Tongue (tissue), 2 donors: ENCODE measurements around the gene PANK3. TPM values are rescaled to one million over a fixed set of nuclear protein-coding genes. Genes with fewer than 3 reads are reported as not detected.
A peak's percentile ranks its signal among the peaks of the same experiment; 100 is the strongest.
"Not testable (repeated sequence)": the region's sequence is repeated elsewhere in the genome, so short reads cannot be mapped to it uniquely, and the experiment has no call there.

ENCODE experiments used
- DNase-seq: peaks from one replicate; pipeline ENCODE4 v3.0.0-alpha.2; 2015
- total RNA-seq: library from RNA; depleted of rRNA; stranded (reverse); fragments of >200 nt; gene quantifications from one replicate; pipeline ENCODE4 v1.2.3, GENCODE V29; 2014

Gene PANK3
- total RNA-seq, result 73.6 TPM

DNA sequence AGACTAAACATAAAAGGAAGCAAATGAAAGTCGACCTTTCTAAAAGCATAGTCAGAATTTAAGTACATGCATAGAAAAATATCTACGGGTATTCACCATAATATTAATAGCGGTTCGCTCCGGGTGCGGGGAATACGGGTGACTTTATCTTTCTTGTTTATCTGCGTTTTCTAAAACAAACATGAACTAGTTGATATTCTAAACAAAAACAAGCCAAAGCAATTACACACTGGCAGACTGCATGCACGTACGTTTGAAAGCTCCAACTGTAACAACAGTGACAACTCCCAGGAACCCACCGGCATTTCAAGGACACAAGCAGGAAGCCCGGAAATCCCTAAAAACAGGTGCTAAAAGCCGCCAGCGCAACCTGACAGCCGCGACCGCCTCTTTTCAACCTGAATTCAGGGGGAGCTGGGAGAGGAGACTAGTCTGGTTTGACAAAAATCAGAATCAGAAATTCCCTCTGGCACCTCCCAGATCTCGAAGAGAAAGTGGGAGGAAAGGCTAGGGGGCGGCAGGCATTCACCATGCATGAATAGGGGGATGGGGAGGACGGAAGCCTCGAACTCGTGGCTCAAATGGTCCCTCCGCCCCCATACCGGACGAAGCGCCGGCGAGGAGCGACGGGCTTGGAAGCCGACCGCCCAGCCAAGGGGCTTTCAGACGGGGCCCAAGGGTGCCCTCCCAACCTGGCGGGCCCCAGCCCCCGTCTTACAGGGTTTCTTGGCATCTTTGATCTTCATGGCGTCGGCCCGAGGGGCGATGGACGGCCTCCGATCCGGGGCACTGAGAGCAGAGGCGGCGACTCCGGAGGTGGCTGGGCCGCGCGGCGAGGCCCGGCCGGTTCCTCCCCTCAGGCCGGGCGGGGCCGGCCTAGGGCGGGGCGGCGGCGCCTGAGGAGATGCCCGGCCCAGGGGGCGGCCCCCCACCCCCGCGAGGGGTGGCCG, at the start of gene PANK3:
TSS of gene PANK3 (minus strand) at position 831 of the 950 bp plus-strand sequence. CDS start at position 746, 85 bp downstream.
- DNase-seq, result peak; percentile 74

DNA sequence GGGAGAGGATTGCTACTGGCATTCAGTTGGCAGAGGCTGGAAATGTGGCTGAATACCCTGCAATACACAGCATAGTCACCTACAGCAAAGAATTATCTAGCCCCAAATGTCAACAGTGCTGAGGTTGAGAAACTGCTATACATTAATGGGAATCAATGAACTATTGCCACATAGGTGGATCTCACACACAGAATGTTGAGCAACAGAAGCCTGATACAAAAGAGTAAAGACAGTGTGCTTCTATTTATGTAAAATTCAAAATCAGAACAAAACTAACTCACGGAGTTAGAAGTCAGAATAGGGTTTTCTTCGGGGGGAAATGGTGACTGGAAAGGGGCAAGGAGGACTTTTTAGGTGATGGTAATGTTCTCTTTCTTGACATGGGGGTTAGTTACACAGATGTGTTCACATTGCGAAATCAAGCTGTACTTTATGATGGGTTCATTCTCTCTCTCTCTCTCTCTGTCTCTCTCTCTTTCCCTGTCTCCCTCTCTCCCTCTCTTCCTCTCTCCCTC, 45.7 kb upstream of the PANK3 start:
- DNase-seq, result no peak

DNA sequence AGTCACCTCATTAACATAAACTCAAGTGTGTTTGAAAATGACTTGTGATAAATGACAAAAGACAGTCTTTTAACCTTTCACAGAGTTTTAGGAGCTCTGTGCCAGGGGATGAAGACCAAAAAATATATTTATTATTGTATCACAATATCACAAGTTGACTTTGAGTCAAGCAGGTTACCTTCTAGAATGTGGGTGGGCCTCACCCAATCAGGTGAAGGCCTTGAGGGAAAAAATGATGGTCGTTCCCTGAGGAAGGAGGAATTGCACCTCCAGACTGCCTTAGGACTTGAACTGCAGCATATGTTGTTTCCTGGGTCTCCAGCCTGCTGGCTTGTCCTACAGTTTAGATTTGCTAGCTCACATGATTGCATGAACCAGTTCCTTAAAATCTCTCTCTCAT, 41.6 kb upstream of the PANK3 start:
- no peak for DNase-seq

DNA sequence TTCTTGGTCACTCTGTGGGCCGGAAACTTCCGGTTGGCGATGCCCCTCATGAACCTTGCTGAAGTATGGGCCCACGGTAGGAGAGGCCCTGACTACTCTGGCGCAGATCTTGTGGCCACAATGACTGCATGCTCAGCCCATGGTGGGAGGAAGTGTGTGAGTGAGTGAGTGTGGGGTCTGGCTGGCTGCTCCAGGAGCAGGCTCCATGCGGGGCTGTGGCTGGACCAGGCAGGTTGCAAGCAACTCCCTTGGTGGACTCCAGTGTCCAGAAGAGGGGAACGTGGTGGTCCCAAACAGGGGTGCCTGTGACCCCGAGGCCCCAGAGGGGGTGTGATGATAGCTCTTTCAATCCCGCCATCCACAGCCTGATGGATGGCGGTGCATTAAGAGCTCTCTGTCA, 35.5 kb upstream of the PANK3 start:
- no peak for DNase-seq

DNA sequence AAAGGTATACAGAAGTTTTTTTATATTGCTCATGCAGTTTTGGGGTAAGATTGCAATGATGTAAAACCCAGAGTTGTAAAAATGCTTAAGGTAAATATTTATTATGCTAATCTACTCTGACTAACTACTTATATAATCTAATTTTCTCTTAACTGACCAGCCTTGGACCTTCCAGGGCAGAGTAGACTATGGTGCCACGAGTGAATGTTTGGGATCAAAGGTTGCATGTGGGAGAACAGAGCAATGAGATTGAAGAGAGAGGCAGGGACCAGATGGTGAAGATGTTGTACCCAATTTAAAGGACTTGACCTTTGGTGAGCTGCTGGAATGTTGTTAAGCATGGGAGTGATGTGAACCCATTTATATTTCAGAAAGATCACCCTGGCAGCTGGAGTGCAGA, 34.8 kb upstream of the PANK3 start:
- DNase-seq, result no peak

DNA sequence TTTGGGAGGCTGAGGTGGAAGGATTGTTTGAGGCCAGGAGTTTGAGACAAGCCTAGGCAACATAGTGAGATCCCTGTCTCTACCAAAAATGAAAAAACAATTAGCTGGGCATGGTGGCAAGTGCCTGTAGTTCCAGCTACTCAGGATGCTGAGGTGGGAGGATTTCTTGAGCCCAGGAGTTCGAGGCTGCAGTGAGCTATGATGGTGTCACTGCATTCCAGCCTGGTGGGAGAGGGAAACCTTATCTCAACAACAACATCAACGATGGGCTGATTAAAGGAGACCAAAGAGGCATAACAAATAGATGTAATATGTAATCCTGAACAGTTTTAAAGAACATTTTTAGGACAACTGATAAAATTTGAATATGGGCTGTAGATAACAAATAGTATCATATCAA, 34.2 kb upstream of the PANK3 start:
- no peak for DNase-seq

DNA sequence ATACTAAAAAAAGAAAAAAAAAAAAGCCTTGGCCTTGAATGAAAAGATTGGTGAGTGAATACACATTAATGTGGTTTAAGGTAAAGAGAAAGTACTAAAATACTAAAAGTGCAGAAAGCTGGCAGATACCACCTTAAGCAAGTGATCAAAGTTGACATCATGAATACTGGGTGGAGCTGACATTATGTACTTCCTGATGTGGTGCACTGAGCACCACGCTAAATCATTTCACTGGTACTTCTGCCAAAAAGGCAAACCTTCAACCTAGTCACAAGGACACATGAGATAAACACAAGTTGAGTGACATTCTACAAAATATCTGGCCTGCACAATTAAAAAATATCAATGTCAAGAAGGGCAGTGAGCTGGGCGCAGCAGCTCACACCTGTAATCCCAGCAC, 33.8 kb upstream of the PANK3 start:
- DNase-seq, result no peak

DNA sequence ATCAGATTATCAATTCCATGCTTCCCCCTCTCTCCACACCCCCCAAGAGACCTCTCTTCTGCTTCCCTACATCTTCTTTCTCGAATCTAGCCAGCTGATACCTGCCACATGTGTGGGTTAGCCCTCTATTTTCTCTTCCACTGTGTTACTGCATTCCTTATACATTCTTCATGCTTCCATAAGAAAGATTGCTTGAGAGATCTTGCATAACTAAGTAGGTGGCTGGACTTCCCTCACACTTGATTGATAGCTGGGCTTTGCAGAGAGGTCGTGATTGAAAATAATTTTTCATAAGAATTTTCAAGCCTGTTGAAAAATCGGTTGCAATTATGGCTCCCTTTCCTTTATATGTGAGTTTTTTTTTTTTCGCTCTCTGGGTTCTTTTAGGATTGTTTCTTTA, 33.0 kb upstream of the PANK3 start:
- DNase-seq, result no peak

DNA sequence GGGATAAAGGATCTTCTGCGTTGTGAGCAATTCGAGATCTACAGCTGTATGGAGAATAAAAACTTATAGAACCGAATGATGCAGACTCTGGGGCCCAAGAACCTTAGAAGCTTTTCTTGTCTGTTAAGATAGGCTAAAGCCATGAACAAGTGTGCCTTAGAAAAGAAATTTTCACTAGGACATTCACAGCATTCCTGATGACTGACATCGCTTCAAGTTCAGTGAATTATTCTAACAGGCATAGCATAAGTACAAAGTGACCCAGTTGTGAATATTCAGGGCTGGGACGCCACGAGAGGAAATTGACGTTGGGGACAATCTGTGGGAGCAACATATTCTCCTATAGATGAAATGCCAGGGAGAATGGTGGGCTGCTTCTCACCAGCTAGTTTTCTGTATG, 32.0 kb upstream of the PANK3 start:
- DNase-seq, result no peak

DNA sequence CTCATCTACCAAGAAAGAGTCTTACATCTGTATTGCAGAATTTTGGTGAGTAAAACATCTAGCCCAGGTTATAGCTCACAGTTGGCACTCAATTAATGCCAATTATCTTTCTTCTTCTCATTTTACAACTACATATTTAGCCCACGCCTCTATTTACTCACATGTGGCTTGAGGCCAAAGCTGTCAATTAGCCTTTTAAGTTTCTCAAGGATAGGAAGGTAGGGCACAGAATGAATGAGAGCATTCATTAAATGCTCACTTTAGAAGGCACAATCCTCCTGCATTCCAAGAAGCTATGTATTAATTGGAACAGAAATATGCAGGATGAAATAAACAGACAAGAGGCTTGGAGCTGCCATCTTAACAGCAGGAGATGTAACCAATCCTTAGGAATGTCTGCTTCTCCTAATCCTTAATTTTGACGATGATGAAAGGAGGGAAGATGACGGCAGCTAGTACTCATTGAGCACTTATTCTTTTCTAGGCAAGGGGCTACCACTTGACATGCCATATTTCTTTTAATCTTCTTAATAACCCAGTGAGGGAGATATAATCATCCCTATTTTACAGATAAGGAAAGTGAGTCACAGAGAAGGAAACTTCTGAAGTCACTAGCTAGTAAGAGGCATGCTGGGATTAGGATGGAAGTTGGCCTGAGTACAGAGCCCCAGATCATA, 30.8 kb upstream of the PANK3 start:
- no peak for DNase-seq

DNA sequence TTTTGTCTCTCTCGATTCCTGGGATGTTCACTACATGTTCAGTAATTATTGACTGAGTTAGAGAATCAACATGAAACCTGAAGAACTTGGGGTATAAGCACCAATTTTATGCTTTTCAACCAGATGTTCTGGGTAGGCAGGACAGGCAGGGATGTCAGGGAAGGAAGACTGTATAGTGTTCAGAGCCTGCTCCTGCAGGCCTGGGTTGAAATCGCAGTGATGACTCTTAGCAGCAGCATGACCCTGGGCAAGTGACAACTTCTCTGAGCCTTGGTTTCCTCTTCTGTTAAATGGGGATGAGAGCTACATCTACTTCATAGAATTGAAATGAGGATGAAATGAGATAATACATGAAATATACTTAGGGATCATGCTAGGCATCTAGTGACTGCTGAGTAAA, 29.7 kb upstream of the PANK3 start:
- DNase-seq, result no peak

DNA sequence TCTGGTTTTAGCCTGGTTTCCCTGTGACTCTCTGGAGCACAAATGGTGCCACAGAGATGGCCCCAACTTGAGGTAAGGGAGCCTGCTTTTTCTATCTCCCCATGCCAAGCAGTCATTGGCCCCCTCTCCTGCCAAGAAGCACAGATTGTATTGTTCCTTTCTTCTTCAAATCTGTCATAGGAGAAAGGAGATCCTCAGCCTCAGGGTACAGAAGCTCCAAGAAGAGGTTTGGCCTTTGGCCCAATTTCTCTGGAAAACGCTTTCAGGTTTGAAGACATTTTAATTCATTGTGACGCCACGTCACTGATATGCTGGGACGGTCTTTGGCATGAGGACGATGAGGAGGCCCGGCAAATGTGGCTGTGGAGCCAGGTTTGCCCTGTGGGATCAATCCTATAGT, 29.2 kb upstream of the PANK3 start:
- DNase-seq, result no peak

DNA sequence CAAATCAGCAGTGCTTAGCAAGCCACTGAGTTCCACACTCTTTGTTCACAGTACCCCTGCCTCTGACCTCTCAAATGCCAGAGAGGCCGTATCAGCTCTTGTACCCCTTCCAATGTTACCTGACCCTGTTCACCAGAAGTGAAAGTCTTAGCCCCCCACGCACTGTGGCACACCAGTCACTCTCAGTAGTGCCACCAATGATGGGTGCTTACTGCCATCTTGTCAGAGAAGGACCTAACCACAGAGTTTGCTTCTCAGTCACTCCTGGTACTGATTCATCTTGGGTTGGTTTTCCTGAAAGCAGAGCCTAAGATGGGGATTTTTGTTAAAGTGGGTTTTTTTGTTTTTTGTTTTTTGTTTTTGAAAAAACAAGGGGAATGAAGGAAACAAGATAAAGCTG, 28.8 kb upstream of the PANK3 start:
- no peak for DNase-seq

DNA sequence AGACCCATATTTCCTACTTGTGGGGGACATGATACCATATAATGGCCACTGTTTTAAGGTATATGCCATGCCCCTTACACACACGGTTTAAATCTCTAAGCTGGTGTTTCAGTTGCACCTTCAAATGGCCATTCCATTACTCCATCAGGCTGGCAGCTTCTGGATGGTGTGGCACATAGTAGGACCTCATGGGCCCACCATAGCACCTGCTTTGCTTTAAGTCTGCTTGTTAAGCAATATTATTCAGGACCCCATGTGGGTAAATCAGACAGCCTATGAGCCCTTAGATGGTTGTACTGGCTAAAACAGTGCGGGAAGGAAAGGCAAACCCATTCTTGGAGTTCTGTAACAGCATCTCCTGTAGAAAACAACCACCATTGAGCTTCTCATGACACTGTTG, 27.4 kb upstream of the PANK3 start:
- no peak for DNase-seq

DNA sequence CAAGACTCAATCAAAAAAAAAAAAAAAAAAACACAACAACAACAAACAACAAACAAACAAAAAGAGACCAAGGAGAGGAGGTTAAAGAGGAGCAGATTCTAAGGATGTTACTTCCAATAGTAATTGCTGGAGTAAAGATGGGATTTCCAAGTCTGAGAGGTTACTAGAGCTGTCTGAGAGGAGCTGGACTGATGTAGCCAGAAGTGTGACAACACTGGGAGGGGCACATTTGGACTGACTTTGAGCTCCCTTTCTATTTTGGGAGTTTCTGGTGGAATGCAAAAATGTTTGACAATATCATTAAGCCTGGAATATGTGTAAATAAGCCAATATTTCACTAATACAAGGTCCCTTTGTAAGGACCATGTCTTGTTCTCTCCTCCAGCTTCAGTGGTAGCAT, 25.3 kb upstream of the PANK3 start:
- DNase-seq, result no peak

DNA sequence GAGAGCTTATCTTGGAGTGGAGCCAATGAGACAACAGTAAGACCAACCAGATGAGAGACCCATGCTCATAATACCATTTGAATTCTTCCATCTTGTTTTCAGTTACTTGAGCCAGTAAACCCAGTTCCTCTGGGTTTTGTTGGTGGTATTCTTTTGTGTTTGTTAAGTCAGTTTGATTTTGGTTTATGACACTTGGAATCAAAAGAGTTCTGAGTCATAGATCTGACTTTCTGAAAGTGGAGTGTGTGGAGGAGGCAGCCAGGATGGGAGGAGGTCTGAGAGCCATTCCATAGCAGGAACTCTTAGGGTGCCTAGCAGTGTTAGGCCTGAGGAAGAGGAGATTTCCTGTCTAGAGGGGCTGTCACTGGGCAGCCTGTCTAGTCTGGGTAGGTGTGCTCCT, 24.6 kb upstream of the PANK3 start:
- DNase-seq, result no peak

DNA sequence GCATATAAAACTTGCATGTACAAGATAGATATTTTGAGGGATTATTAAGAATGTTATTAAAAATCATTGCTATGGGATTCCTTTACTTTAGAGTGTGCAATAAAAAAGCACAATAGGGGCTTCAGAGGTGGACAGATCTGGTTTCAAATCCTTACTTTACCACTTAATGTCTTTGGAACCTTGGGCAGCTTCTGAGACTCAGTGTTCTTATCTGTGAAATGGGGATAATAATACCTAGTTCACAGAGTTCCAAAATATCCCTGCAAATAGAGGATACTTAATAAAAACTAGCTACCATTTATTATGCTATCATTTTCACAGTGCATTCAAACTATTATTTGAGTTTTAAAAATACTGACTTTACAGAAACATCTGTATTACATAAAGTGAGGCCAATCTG, 23.3 kb upstream of the PANK3 start:
- no peak for DNase-seq

DNA sequence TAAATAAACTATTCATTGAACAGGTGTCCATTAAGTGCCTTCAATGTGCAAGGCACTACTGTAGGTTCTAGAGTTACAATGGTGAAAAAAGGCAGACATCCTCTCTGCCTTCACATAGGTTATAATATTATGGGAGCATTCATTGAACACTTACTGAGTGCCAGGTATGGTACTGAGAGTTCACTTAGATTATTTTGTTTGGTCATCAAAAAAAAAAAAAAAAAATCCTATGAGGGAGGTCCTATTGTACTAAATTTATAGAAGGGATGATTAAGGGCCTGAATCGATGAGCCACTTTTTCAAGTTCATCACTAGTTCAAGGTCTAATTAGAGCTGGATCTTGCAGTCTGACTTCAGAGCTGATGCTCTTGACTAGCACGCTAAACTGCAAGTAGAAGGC, 22.8 kb upstream of the PANK3 start:
- DNase-seq, result no peak

DNA sequence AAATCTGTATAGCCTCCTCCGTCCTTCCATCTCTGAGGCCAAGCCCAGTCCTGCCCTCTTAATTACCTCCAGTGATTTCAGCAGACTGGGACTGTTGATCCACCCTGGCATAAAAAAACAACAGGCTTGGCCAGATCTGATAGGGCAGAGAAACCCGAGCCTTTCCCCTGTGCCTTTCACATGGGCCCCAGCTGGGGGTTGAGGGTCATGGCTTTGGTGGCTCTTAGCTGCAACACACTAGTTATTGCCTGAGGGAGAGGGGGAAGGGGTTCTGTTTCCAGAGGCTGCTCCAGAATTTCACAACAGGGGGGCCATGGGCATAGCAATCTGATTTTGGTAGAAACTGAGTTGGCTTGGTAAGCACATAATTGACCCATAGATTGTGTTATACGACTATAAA, 21.2 kb upstream of the PANK3 start:
- DNase-seq, result peak; percentile 9

DNA sequence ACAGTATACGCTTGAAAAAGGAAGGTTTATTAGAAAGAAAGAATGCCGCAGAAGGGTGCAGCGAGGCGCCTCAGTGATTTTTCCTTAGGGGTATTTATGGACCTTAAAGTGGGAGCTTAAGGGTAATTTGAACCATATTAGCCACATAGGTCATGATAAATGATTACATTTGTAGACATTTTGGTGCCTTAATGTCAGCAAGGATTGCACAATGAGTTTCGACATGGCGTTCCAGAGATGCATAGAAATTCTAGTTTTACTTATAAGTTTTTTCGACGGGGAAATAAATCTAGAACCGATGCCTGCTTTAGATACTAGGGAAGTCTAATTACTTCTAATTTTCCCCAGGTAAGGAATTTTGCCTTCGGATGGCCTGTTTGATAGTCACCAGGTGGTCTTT, 20.7 kb upstream of the PANK3 start:
- no peak for DNase-seq

DNA sequence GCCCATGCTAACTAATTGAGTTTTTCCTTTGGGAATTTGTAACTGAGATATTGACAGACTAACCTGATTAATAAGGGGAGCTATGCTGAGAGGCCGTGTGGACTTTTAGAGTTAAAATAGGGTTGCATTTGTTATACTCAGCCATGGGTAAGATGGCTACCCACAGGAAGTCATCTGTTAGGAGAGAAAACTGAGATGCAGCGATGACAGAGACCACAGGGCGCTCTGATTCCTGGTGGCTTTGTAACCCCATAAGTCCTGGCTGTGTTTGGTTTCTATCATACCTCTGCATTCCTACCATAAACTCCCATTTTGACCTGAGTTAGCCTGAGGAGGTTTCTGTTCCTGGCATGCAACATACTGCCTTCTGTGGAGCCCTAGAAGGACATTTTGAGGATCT, 19.5 kb upstream of the PANK3 start:
- DNase-seq, result no peak

DNA sequence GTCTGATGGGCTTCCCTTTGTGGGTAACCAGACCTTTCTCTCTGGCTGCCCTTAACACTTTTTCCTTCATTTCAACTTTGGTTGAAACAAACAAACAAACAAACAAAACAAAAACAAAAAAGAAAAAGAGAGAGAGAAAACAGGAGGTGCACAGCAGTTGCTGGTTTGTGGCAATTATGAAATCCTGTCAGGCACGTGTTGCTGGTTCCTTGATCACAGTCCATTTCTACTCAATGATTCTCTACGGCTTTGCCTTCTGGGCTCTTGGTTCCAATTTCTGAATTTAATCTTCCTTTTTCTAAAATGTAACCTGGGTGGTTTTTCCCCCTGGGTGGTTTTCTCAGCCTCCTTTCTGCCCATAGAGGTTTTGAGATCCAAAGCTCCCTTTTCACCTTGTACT, 17.8 kb upstream of the PANK3 start:
- DNase-seq, result no peak

DNA sequence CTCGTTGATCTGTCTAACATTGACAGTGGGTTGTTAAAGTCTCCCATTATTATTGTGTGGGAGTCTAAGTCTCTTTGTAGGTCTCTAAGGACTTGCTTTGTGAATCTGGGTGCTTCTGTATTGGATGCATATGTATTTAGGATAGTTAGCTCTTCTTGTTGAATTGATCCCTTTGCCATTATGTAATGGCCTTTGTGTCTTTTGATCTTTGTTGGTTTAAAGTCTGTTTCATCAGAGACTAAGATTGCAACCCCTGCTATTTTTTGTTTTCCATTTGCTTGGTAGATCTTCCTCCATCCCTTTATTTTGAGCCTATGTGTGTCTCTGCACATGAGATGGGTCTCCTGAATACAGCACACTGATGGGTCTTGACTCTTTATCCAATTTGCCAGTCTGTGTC, 17.0 kb upstream of the PANK3 start:
- not testable (repeated sequence) for DNase-seq

DNA sequence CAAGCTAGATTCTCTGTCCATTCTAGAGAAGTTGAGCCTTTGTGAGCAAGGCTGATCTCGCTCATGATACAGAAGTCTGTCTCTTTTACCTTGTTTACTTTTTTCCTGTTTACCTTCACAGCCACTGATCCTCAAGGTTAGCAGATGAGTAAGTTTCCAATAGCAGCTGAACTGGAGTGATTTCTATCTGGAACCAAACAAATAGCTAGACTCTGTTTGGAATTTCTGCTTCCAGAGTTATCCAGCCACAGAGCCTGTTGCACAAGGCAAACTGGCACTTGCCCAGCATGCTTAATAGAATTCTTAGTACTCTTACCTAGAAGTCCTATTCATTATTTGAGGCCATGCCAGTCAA, 12.8 kb upstream of the PANK3 start:
- no peak for DNase-seq
